Suprapubic skin (tissue), 4 donors: ENCODE measurements around the gene GOSR2. TPM values are rescaled to one million over a fixed set of nuclear protein-coding genes. Genes with fewer than 3 reads are reported as not detected.

Experiments
- DNase-seq, 2 donors: peaks; one replicate each; pipeline ENCODE4 v3.0.0-alpha.2; 2019; ENCODE audit warnings: low spot score in 2 of 2
- H3K27ac ChIP-seq: fragments of 200-600 bp; sonication (generic); one replicate; pipeline ENCODE4 v1.5.1; 2019
- H3K27me3 ChIP-seq: fragments of 200-600 bp; sonication (generic); one replicate; pipeline ENCODE4 v1.5.1; 2019
- H3K36me3 ChIP-seq: fragments of 200-600 bp; sonication (generic); one replicate; pipeline ENCODE4 v1.5.1; 2019
- H3K4me1 ChIP-seq: fragments of 200-600 bp; sonication (generic); one replicate; pipeline ENCODE4 v1.5.1; 2019
- H3K4me3 ChIP-seq: fragments of 200-600 bp; sonication (generic); one replicate; pipeline ENCODE4 v1.5.1; 2019; ENCODE audit warnings: mild to moderate bottlenecking
- H3K9me3 ChIP-seq: fragments of 200-600 bp; sonication (generic); one replicate; pipeline ENCODE4 v1.5.1; 2019
- EP300 ChIP-seq: sonication (generic); formaldehyde crosslinking; IDR thresholded peaks from one replicate; pipeline ENCODE4 v1.6.1; 2017; ENCODE audit warnings: antibody characterized with exemption
- POLR2A ChIP-seq, 2 donors: fragments of 450-650 bp; IDR thresholded peaks; one replicate each; pipeline ENCODE4 v1.6.1; 2017; ENCODE audit warnings: antibody characterized with exemption in 2 of 2, mild to moderate bottlenecking in 2 of 2, moderate library complexity in 2 of 2
- POLR2AphosphoS5 ChIP-seq, 3 donors: sonication (generic); formaldehyde crosslinking; IDR thresholded peaks; one replicate each; pipeline ENCODE4 v1.6.1; 2017; ENCODE audit warnings: antibody characterized with exemption in 3 of 3
- WGBS: methylation state at CpG from one replicate; pipeline ENCODE4 v1.1.5; 2018; 5-methylcytosine and 5-hydroxymethylcytosine counted together
- total RNA-seq, 4 donors: library from RNA; depleted of rRNA; stranded (reverse); fragments of >200 nt; gene quantifications; one replicate each; pipeline ENCODE4 v1.1.0, GENCODE V29; 2016
- TF ChIP-seq, protein P1 (sequence below), 2 donors: fragments of 200-600 bp in 1 of 2; fragments of 450-650 bp in 1 of 2; sonication (generic) in 1 of 2; IDR thresholded peaks; one replicate each; pipeline ENCODE4 v1.5.1; 2016 to 2019; ENCODE audit warnings: antibody characterized with exemption in 2 of 2, mild to moderate bottlenecking in 1 of 2, moderate library complexity in 1 of 2

GOSR2 gene
- total RNA-seq, 4 donors from 2014 or later: 28.1 to 72.6 (median 41.1) TPM

DNA sequence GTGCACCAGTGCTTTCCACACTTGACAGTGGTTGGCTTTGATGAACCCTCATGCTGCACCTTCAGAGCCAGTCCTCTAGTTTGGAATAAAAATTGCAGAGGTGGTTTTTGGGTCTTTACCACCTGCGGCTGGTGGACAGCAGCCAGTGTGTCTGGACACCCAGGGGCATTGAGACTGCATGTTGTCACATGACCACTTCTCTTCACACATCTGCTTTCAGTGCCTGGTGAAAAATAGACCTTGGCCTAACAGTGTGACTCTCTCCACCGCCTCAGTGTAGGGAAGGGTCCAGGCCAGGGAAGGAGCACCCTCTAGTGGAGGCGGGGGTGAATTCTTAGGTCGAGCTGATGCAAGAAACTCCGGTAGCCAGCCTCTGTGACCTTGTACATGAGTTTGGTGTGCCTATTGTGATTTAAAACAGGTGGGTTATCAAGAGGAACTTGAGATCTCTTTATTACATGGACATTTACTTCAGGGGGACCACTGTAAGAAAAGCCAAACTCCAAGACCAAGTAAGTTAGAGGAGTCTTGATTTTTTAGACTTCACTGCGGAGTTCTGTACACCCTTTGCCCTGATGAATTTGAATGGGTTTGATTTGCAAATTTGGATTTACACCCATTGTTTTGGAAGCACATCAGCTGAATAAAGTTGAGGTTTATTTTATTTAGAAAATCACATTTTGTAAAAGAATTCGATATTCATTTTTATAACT lies 17.9 kb downstream of the GOSR2 start:
- Histone ChIP-seq H3K9me3 (no peaks in the 10 kb centered on the region), H3K4me3 (no peak overlapping the region), H3K36me3 (peaks cover 53% of the 10 kb centered on the region), H3K27me3 (no peaks in the 10 kb centered on the region), H3K4me1 (peaks cover 29% of the 10 kb centered on the region), H3K27ac (no peak overlapping the region)
- WGBS: 38% methylated on average over 7 of the region's 7 CpGs
- no peak for TF ChIP-seq EP300
- TF ChIP-seq, protein P1, sequence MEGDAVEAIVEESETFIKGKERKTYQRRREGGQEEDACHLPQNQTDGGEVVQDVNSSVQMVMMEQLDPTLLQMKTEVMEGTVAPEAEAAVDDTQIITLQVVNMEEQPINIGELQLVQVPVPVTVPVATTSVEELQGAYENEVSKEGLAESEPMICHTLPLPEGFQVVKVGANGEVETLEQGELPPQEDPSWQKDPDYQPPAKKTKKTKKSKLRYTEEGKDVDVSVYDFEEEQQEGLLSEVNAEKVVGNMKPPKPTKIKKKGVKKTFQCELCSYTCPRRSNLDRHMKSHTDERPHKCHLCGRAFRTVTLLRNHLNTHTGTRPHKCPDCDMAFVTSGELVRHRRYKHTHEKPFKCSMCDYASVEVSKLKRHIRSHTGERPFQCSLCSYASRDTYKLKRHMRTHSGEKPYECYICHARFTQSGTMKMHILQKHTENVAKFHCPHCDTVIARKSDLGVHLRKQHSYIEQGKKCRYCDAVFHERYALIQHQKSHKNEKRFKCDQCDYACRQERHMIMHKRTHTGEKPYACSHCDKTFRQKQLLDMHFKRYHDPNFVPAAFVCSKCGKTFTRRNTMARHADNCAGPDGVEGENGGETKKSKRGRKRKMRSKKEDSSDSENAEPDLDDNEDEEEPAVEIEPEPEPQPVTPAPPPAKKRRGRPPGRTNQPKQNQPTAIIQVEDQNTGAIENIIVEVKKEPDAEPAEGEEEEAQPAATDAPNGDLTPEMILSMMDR (IDR thresholded peaks at IDR 0.05): peak; percentile 49 to 78
- TF ChIP-seq POLR2AphosphoS5 (IDR thresholded peaks at IDR 0.05): no peak
- TF ChIP-seq POLR2A (IDR thresholded peaks at IDR 0.05): no peak
- DNase-seq: no peak

DNA sequence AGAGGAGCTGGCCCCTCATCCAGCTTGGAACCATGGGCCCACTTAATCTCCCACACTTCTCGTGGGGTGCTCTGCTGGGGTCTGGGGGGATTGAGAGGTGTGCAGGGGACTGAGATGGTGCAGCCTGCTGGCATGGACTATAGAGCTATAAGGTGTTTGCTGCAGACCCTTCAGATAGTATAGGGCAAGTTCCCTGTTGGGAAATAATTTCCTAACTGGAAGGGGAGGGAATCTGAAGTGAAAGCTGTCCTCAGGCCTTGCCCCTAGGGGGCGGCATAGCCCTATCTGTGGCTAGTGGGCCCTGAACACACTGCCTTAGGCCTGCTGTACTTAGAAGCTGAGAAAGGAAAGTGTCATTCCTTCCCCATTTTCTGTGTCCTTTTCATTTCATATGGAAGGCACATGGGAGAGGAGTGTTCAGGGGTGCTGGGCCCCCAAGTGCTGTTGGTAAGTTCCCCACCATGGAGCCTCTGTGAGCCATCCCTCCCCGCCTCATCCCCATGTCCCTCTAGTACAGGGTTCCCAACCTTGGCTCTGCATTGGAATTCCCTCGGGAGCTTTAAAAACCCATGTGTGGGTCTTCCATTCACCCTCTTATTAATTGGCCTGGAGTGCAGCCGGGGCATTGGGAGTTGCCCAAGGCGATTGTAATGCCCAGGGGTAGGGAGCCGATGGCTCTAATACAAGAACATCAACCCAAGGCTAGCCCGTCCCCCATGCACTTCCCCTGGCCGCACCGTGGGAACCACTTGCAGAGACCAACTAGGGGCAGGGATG lies 19.7 kb downstream of the GOSR2 start:
- no peak for DNase-seq
- H3K36me3 ChIP-seq: peaks cover 35% of the 10 kb centered on the region
- H3K27me3 ChIP-seq: no peaks in the 10 kb centered on the region
- H3K27ac ChIP-seq: no peak overlapping the region
- WGBS: 50% methylated on average over 9 of the region's 10 CpGs
- TF ChIP-seq POLR2A (IDR thresholded peaks at IDR 0.05): no peak
- TF ChIP-seq, protein P1 (IDR thresholded peaks at IDR 0.05): peak; percentile 28 to 72
- no peaks in the 10 kb centered on the region for H3K9me3 ChIP-seq
- H3K4me1 ChIP-seq: peaks cover 29% of the 10 kb centered on the region
- no peak overlapping the region for H3K4me3 ChIP-seq

DNA sequence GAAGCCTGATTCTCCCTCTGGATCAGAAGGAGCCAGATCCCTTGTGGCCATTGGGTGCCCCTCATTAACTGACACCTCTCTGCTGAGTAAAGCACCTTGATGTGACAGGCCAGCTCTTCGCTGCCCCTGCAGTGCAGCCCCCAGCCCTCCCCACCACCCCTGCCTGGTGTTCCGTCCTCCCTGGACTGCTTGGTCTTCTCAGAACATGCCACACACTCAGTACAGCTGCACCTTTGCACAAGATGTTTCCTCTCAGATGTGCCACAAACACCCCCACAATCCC lies 20.2 kb downstream of the GOSR2 start:
- peaks cover 30% of the 10 kb centered on the region for H3K36me3 ChIP-seq
- 53% methylated on average over 2 of the region's 2 CpGs for WGBS
- H3K27me3 ChIP-seq: no peaks in the 10 kb centered on the region
- H3K9me3 ChIP-seq: no peaks in the 10 kb centered on the region
- no peak overlapping the region for H3K4me3 ChIP-seq
- TF ChIP-seq, protein P1 (IDR thresholded peaks at IDR 0.05): no peak
- TF ChIP-seq POLR2AphosphoS5 (IDR thresholded peaks at IDR 0.05) (no peak), POLR2A (IDR thresholded peaks at IDR 0.05) (no peak), EP300 (no peak)
- peaks cover 29% of the 10 kb centered on the region for H3K4me1 ChIP-seq
- DNase-seq: no peak
- H3K27ac ChIP-seq: no peak overlapping the region

DNA sequence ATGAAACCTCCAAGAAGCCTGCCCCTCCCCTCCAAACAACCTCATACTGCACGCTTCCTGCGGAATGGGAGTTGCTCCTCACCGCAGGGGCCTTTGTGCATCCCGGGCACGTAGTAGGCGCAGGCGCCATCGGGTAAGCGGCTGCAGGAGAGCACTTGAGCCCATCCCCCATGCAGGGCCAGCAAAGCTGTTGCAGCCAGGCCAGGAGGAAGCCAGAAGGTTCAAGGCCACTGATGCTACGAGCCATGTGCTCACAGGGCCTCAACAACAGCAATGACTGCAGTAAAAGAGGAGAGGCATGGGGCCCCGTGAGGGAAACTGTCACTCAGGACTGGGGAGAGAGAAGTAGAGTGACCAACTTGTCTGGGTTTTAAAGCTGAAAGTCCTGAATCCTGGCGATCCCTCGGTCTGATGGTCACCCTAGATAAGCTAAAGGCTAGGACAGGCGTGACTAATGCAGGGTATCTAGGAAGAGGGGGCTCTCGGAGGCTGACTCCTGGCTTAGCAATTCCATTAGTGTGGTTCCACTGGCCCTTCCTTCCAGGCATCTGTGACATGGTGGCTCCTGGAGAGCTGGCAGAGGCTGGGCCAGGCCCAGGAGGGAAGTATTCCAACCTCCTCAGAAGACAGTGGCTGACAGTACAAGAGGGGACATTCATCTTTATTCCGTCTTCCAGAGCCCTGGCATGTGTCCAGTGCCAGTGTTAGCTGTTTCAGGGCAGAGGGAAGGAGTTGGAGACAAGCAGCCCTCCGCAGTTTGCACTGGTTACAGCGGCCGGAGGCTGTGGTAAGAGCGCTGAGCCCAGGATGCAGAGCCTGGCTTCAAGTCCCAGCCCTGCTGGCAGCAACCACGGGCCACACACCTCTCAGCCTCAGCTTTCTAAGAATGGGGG lies 20.8 kb downstream of the GOSR2 start:
- H3K4me1 ChIP-seq: peaks cover 29% of the 10 kb centered on the region
- H3K9me3 ChIP-seq: no peaks in the 10 kb centered on the region
- H3K36me3 ChIP-seq: peaks cover 25% of the 10 kb centered on the region
- no peak overlapping the region for H3K27ac ChIP-seq
- no peak for DNase-seq
- no peak overlapping the region for H3K4me3 ChIP-seq
- 20% methylated on average over 21 of the region's 21 CpGs for WGBS
- TF ChIP-seq POLR2AphosphoS5 (IDR thresholded peaks at IDR 0.05) (no peak), EP300 (no peak), POLR2A (IDR thresholded peaks at IDR 0.05) (no peak)
- TF ChIP-seq, protein P1 (IDR thresholded peaks at IDR 0.05): no peak
- H3K27me3 ChIP-seq: no peaks in the 10 kb centered on the region

DNA sequence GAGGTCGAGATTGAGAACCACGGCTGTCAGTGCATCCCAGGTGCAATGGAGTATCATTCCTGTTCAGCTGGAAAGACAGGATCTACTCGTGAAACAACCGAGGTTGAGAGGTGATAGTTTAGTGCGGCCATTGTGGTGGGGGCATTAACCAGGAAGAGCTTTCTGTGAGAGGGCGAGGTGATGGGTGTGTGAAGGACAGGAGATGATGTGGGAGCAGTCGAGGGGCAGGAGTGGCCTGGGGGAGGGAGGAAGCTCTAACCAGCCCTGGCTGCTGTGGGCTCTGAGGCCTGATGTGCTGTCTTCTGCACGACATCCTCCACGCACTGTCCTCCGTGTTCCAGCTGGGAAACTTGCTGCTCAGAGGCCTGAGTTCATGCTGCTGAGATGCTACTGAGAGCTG lies 22.0 kb downstream of the GOSR2 start:
- H3K27me3 ChIP-seq: no peaks in the 10 kb centered on the region
- WGBS: 38% methylated on average over 10 of the region's 10 CpGs
- peaks cover 15% of the 10 kb centered on the region for H3K36me3 ChIP-seq
- TF ChIP-seq POLR2AphosphoS5 (IDR thresholded peaks at IDR 0.05) (no peak), EP300 (no peak)
- peaks cover 29% of the 10 kb centered on the region for H3K4me1 ChIP-seq
- no peak for DNase-seq
- H3K27ac ChIP-seq: peak overlapping the region; percentile 1
- H3K4me3 ChIP-seq: no peak overlapping the region
- H3K9me3 ChIP-seq: no peaks in the 10 kb centered on the region
